Neural progenitor cell (in vitro differentiated cells): ENCODE data around the gene POTEB2. TPM values are rescaled to one million over a fixed set of nuclear protein-coding genes. Genes with fewer than 3 reads are reported as not detected.
"Not testable (repeated sequence)": the region's sequence is repeated elsewhere in the genome, so short reads cannot be mapped to it uniquely, and the experiment has no call there.

ENCODE experiments used
- DNase-seq: peaks from one replicate; pipeline ENCODE4 v3.0.0-alpha.2; 2016; ENCODE audit warnings: low spot score
- H2AFZ ChIP-seq: fragments of 200-600 bp; sonication (generic); replicated peaks from 2 replicates; pipeline ENCODE4 v1.6.1; 2016; ENCODE audit warnings: antibody characterized with exemption
- H3F3A ChIP-seq: fragments of 200-600 bp; sonication (generic); 2 replicates; pipeline ENCODE4 v1.6.1; 2016; ENCODE audit warnings: antibody characterized with exemption, low read depth
- H3K27ac ChIP-seq: fragments of 200-600 bp; sonication (generic); 2 replicates; pipeline ENCODE4 v1.5.1; 2016; ENCODE audit warnings: mild to moderate bottlenecking
- H3K27me3 ChIP-seq: fragments of 200-600 bp; sonication (generic); 2 replicates; pipeline ENCODE4 v1.6.1; 2016; ENCODE audit warnings: mild to moderate bottlenecking, moderate library complexity
- H3K36me3 ChIP-seq: fragments of 200-600 bp; sonication (generic); 2 replicates; pipeline ENCODE4 v1.5.1; 2016
- H3K4me1 ChIP-seq: fragments of 200-600 bp; sonication (generic); 2 replicates; pipeline ENCODE4 v1.6.1; 2016; ENCODE audit warnings: mixed run types
- H3K4me2 ChIP-seq: fragments of 200-600 bp; sonication (generic); 2 replicates; pipeline ENCODE4 v1.6.1; 2016
- H3K4me3 ChIP-seq: fragments of 200-600 bp; sonication (generic); 2 replicates; pipeline ENCODE4 v1.5.1; 2016
- H3K79me2 ChIP-seq: fragments of 200-600 bp; sonication (generic); 2 replicates; pipeline ENCODE4 v1.6.1; 2016; ENCODE audit warnings: low read depth
- H3K9ac ChIP-seq: fragments of 200-600 bp; sonication (generic); 2 replicates; pipeline ENCODE4 v1.6.1; 2016
- H3K9me3 ChIP-seq: fragments of 200-600 bp; sonication (generic); 2 replicates; pipeline ENCODE4 v1.5.1; 2016; ENCODE audit warnings: low read depth
- H4K20me1 ChIP-seq: fragments of 200-600 bp; sonication (generic); 2 replicates; pipeline ENCODE4 v1.6.1; 2016; ENCODE audit warnings: low read depth
- H3K27ac Mint-ChIP-seq: 3 replicates; pipeline ENCODE4 v1.8.0; 2021; ENCODE audit warnings: mixed read lengths
- H3K27me3 Mint-ChIP-seq: 2 replicates; pipeline ENCODE4 v1.8.0; 2022; ENCODE audit warnings: low read depth, mild to moderate bottlenecking, inconsistent platforms, moderate library complexity, mixed read lengths; ENCODE audit not compliant: insufficient read depth
- H3K36me3 Mint-ChIP-seq: 3 replicates; pipeline ENCODE4 v1.8.0; 2021; ENCODE audit warnings: mixed read lengths
- H3K4me1 Mint-ChIP-seq: 3 replicates; pipeline ENCODE4 v1.8.0; 2021; ENCODE audit warnings: mixed read lengths
- H3K4me3 Mint-ChIP-seq: 3 replicates; pipeline ENCODE4 v1.8.0; 2021; ENCODE audit warnings: mild to moderate bottlenecking, moderate library complexity, mixed read lengths
- H3K9me3 Mint-ChIP-seq: 3 replicates; pipeline ENCODE4 v1.8.0; 2020; ENCODE audit warnings: mixed read lengths
- microRNA-seq: library from miRNA; unstranded; fragments of <30 nt; microRNA quantifications from one replicate; pipeline ENCODE4, GENCODE V29; 2016
- small RNA-seq: library from RNA; depleted of rRNA; stranded (forward); fragments of <200 nt; gene quantifications from one replicate; pipeline ENCODE3, GENCODE V24; 2015
- total RNA-seq: library from RNA; depleted of rRNA; stranded (reverse); fragments of >200 nt; gene quantifications from 2 replicates; pipeline ENCODE4 v1.2.3, GENCODE V29; 2015; ENCODE audit warnings: low replicate concordance

Gene POTEB2
- total RNA-seq, result not detected in 2 replicates

- H3K9me3 ChIP-seq, H3K27me3 ChIP-seq, H3K4me1 ChIP-seq, DNase-seq, H3K27me3 Mint-ChIP-seq, H3K36me3 ChIP-seq, H3K9me3 Mint-ChIP-seq, H3K4me2 ChIP-seq, H4K20me1 ChIP-seq, H3K79me2 ChIP-seq, H3K36me3 Mint-ChIP-seq, H3K27ac ChIP-seq, H3K4me1 Mint-ChIP-seq, H3K9ac ChIP-seq, H3K4me3 Mint-ChIP-seq, H3K4me3 ChIP-seq, H3K27ac Mint-ChIP-seq, H3F3A ChIP-seq, H2AFZ ChIP-seq: not testable (repeated sequence)
These were observed at the start of gene POTEB2 for GRCh38 chr15:20866214-20866613. POTEB2 (minus strand) TSS chr15:20866314; CDS start chr15:20866281, 33 bp downstream.

- H3K9ac ChIP-seq, H4K20me1 ChIP-seq, H3K9me3 Mint-ChIP-seq, DNase-seq, H3K27ac ChIP-seq, H3K36me3 Mint-ChIP-seq, H3K4me1 Mint-ChIP-seq, H3K27me3 ChIP-seq, H3K4me3 ChIP-seq, H3K4me3 Mint-ChIP-seq, H3F3A ChIP-seq, H2AFZ ChIP-seq, H3K27me3 Mint-ChIP-seq, H3K4me1 ChIP-seq, H3K36me3 ChIP-seq, H3K27ac Mint-ChIP-seq, H3K79me2 ChIP-seq, H3K9me3 ChIP-seq, H3K4me2 ChIP-seq: not testable (repeated sequence)
These were observed 13.8 kb upstream of the POTEB2 start for GRCh38 chr15:20879916-20880315.

GRCh38 chr15:20878464-20878863 lies 12.3 kb upstream of the POTEB2 start:
- H2AFZ ChIP-seq, H3K9me3 Mint-ChIP-seq, DNase-seq, H3K9ac ChIP-seq, H3K27ac Mint-ChIP-seq, H4K20me1 ChIP-seq, H3K27me3 ChIP-seq, H3K4me1 ChIP-seq, H3K27me3 Mint-ChIP-seq, H3K36me3 ChIP-seq, H3F3A ChIP-seq, H3K79me2 ChIP-seq, H3K27ac ChIP-seq, H3K36me3 Mint-ChIP-seq, H3K4me2 ChIP-seq, H3K9me3 ChIP-seq, H3K4me3 ChIP-seq, H3K4me3 Mint-ChIP-seq, H3K4me1 Mint-ChIP-seq: not testable (repeated sequence)

GRCh38 chr15:20877819-20878218 lies 11.7 kb upstream of the POTEB2 start:
- not testable (repeated sequence) for H3K4me3 ChIP-seq, H3K4me1 ChIP-seq, H3K27ac ChIP-seq, H3F3A ChIP-seq, H3K4me1 Mint-ChIP-seq, H3K27ac Mint-ChIP-seq, H3K9me3 ChIP-seq, H3K27me3 Mint-ChIP-seq, H2AFZ ChIP-seq, H3K36me3 Mint-ChIP-seq, H3K4me2 ChIP-seq, DNase-seq, H3K36me3 ChIP-seq, H3K79me2 ChIP-seq, H3K27me3 ChIP-seq, H3K9ac ChIP-seq, H3K4me3 Mint-ChIP-seq, H3K9me3 Mint-ChIP-seq, H4K20me1 ChIP-seq

Small RNAs within 50 kb of the gene (microRNA-seq; reads per million reads assigned to microRNA genes)
- not detected for gene MIR3118-2

Small RNAs within 50 kb of the gene (small RNA-seq; reads per million reads assigned to genes)
- not detected for gene AC012414.2
- not detected for gene MIR3118-2
- gene RNU6-749P, result not detected
- gene ZNF519P2, result not detected
